Measurements from ENCODE around the gene ASPHD1. TPM values are rescaled to one million over a fixed set of nuclear protein-coding genes. Genes with fewer than 3 reads are reported as not detected.

Gene ASPHD1
- 4.1 and 4.2 TPM in 2 replicates for total RNA-seq (2012; rRNA removed)
- polyA plus RNA-seq (2012; rRNA removed): 14.5 and 15.7 TPM in 2 replicates
- polyA plus RNA-seq (2012; cell fraction: cytosol; rRNA removed): 11.4 and 18.3 TPM in 2 replicates
- 7.8 and 18.8 TPM in 2 replicates for polyA plus RNA-seq (2012; cell fraction: nucleus; rRNA removed; ENCODE audit: low replicate concordance)
- Bru-seq, nascent RNA: percentile 63 among the genes with signal in this experiment
- BruChase-seq, experiment 1, labeled RNA remaining after a 6-hour chase: percentile 65 among the genes with signal in this experiment
- percentile 66 among the genes with signal in this experiment for BruChase-seq, experiment 2, labeled RNA remaining after a 2-hour chase
- long read RNA-seq, partial matches to known transcripts: 0 of 9 reads
- long read RNA-seq, other reads (novel, unspliced or antisense): 2 of 9 reads

GRCh38 chr16:29900102-29900887, at the start of gene ASPHD1:
TSS of gene ASPHD1 (plus strand) at chr16:29900488. CDS start at chr16:29900972, 484 bp downstream.
- H3K79me1 ChIP-seq (ENCODE audit: low read depth in 1 of 2, low read length in 2 of 2): peaks cover 13 to 31% of the 10 kb centered on the region in 2 experiments
- peak within 1 kb of the TSS; percentile 37 to 60; a peak in 2 of 4 replicates for H4K8ac ChIP-seq (ENCODE audit: low read depth in 2 of 2, low read length in 2 of 2)
- ATAC-seq (ENCODE audit: low read depth): peak; percentile 79
- peak within 1 kb of the TSS; percentile 54; the same call in 1 of the 2 replicates for H3K18ac ChIP-seq (ENCODE audit: low read depth, low read length)
- peak within 1 kb of the TSS; percentile 97 for H2AFZ ChIP-seq (replicated peaks; ENCODE audit: low read length, poor library complexity)
- H2BK20ac ChIP-seq (ENCODE audit: low read depth, low read length): no peak within 1 kb of the TSS
- dilution Hi-C loops (cut with HindIII; ENCODE audit: low sequenced_read_pairs, unreplicated experiment): no loop called here
- H2AK9ac ChIP-seq (replicated peaks; ENCODE audit: low read depth, low read length, poor library complexity): peak within 1 kb of the TSS; percentile 96
- peak within 1 kb of the TSS; percentile 64; the same call in 1 of the 3 replicates for H2BK15ac ChIP-seq (ENCODE audit: low read depth, low read length)
- H3K4me3 ChIP-seq (ENCODE audit: insufficient read depth, low read depth, low read length): peak within 1 kb of the TSS; percentile 87
- ChIA-PET CTCF (interaction anchor here (0.7 to 0.9 kb wide), 2 partner anchors 19 to 105 kb away, joined by 3 read pairs; no protein-coding TSS in a partner anchor), POLR2A (ENCODE audit: unreplicated experiment) (interaction anchor here (0.5 to 1.4 kb wide), 4 partner anchors 15 to 185 kb away, joined by 3 to 8 read pairs (median 5); partner anchors contain the start of genes KCTD13 and PAGR1)
- peak within 1 kb of the TSS; percentile 87 for H2BK5ac ChIP-seq (ENCODE audit: low read depth, low read length, poor library complexity, severe bottlenecking)
- H3K27ac ChIP-seq (ENCODE audit: insufficient read depth, low read length): peak within 1 kb of the TSS; percentile 88
- peak within 1 kb of the TSS; percentile 15; the same call in 1 of the 2 replicates for H4K5ac ChIP-seq (ENCODE audit: low read depth, low read length)
- H4K91ac ChIP-seq (ENCODE audit: insufficient read depth, low read depth, low read length): peak within 1 kb of the TSS; percentile 70
- H2AK5ac ChIP-seq (ENCODE audit: low read depth, low read length): peak within 1 kb of the TSS; percentile 64
- BruUV-seq (replicated peaks): no TSS peak
- peak within 1 kb of the TSS; percentile 84 for H3K9ac ChIP-seq (ENCODE audit: low read depth, low read length)
- H3K56ac ChIP-seq (ENCODE audit: extremely low read depth, insufficient read depth, low read length): peak within 1 kb of the TSS; percentile 70
- TF ChIP-seq, protein P1, sequence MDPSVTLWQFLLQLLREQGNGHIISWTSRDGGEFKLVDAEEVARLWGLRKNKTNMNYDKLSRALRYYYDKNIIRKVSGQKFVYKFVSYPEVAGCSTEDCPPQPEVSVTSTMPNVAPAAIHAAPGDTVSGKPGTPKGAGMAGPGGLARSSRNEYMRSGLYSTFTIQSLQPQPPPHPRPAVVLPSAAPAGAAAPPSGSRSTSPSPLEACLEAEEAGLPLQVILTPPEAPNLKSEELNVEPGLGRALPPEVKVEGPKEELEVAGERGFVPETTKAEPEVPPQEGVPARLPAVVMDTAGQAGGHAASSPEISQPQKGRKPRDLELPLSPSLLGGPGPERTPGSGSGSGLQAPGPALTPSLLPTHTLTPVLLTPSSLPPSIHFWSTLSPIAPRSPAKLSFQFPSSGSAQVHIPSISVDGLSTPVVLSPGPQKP (IDR thresholded peaks at IDR 0.05; ENCODE audit: borderline replicate concordance, low read depth, low read length): no peak
- peak; percentile 69 for TF ChIP-seq USF2 (IDR thresholded peaks at IDR 0.05; ENCODE audit: low read depth, low read length)
- no peak for TF ChIP-seq RCOR1 (IDR thresholded peaks at IDR 0.05; ENCODE audit: insufficient replicate concordance, low read length)
- no peak for TF ChIP-seq CHD1 (IDR thresholded peaks at IDR 0.05; ENCODE audit: low read depth, low read length)
- no peak for TF ChIP-seq RAD21 (IDR thresholded peaks at IDR 0.05; ENCODE audit: low read length)
- TF ChIP-seq RFX5 (IDR thresholded peaks at IDR 0.05; ENCODE audit: low read depth, low read length): no peak
- TF ChIP-seq MAZ (IDR thresholded peaks at IDR 0.05; ENCODE audit: borderline replicate concordance, low read depth, low read length): peak; percentile 90
- peak; percentile 84 for TF ChIP-seq POLR2A (IDR thresholded peaks at IDR 0.05; ENCODE audit: low read depth, low read length)
- peak; percentile 35; the same call in 1 of the 2 replicates for TF ChIP-seq MXI1 (IDR thresholded peaks at IDR 0.05; ENCODE audit: borderline replicate concordance, low read depth, low read length)
- TF ChIP-seq FOS (IDR thresholded peaks at IDR 0.05; ENCODE audit: low read depth, low read length): no peak
- intact Hi-C loops (cut with micrococcal nuclease): loop anchor here (1.0 kb wide), 2 partner anchors 44 to 73 kb away; partner anchors contain the start of gene TAOK2
- H3K4ac ChIP-seq (ENCODE audit: low read depth, low read length): peak within 1 kb of the TSS; percentile 83
- in situ Hi-C loops (cut with MboI; ENCODE audit: low sequenced_read_pairs): no loop called here
- H3K9me1 ChIP-seq (ENCODE audit: insufficient read depth, low read length): peaks cover 12% of the 10 kb centered on the region
- peak within 1 kb of the TSS; percentile 93 for H3K14ac ChIP-seq (replicated peaks; ENCODE audit: low read depth, low read length)
- peak within 1 kb of the TSS; percentile 96 for H3K23ac ChIP-seq (ENCODE audit: low read depth, low read length)
- peaks cover 10% of the 10 kb centered on the region for H3K4me1 ChIP-seq (ENCODE audit: control insufficient read depth, insufficient read depth, low read length)
- H3K9me3 ChIP-seq (ENCODE audit: control insufficient read depth, insufficient read depth, low read length): no peaks in the 10 kb centered on the region
- peaks cover 5% of the 10 kb centered on the region; the same call in 1 of the 2 replicates for H3K27me3 ChIP-seq (ENCODE audit: control insufficient read depth, insufficient read depth, low read length)
- 1% methylated on average over 33 of the region's 67 CpGs; no CpG with 5 or more reads in 1 of the 2 experiments for WGBS, 2 experiments (ENCODE audit: extremely low coverage in 2 of 2, insufficient read length in 1 of 2)
- peak within 1 kb of the TSS; percentile 81 for H2BK120ac ChIP-seq (ENCODE audit: low read depth, low read length)
- peak within 1 kb of the TSS; percentile 82 for H3K4me2 ChIP-seq (ENCODE audit: low read depth, low read length)
- DNase-seq: peak; percentile 86
- H3K36me3 ChIP-seq (ENCODE audit: control insufficient read depth, insufficient read depth, low read length): peaks cover 8% of the 10 kb centered on the region; the same call in 1 of the 2 replicates
- H4K20me1 ChIP-seq (ENCODE audit: insufficient read depth, low read length): peaks cover 10% of the 10 kb centered on the region

All from IMR-90 (cell line).